WTC11 (cell line): ENCODE measurements around the gene RPL10. TPM values are rescaled to one million over a fixed set of nuclear protein-coding genes. Genes with fewer than 3 reads are reported as not detected.

Experiments used
- CBFB ChIP-seq: sonication (generic); formaldehyde crosslinking; IDR thresholded peaks from 2 replicates; pipeline ENCODE4 v1.8.1; 2022; ENCODE audit warnings: mild to moderate bottlenecking, low read depth, missing genetic modification reagents
- ELF4 ChIP-seq: sonication (generic); formaldehyde crosslinking; IDR thresholded peaks from 2 replicates; pipeline ENCODE4 v1.8.1; 2022; ENCODE audit warnings: low read depth, mild to moderate bottlenecking, moderate library complexity, missing genetic modification reagents
- FOXP1 ChIP-seq: sonication (generic); formaldehyde crosslinking; IDR thresholded peaks from 2 replicates; pipeline ENCODE4 v1.8.0; 2022; ENCODE audit warnings: missing genetic modification reagents, mild to moderate bottlenecking, moderate library complexity, borderline replicate concordance
- GABPB1 ChIP-seq: sonication (generic); formaldehyde crosslinking; IDR thresholded peaks from 2 replicates; pipeline ENCODE4 v1.8.1; 2023; ENCODE audit warnings: mild to moderate bottlenecking, missing genetic modification reagents
- IRF2 ChIP-seq: sonication (generic); formaldehyde crosslinking; IDR thresholded peaks from 2 replicates; pipeline ENCODE4 v1.8.0; 2022; ENCODE audit warnings: low read depth, missing genetic modification reagents, borderline replicate concordance
- KAT7 ChIP-seq: sonication (generic); formaldehyde crosslinking; IDR thresholded peaks from 2 replicates; pipeline ENCODE4 v1.8.1; 2023; ENCODE audit warnings: missing genetic modification reagents, mild to moderate bottlenecking, borderline replicate concordance
- MYBL2 ChIP-seq: sonication (generic); formaldehyde crosslinking; IDR thresholded peaks from 2 replicates; pipeline ENCODE4 v1.8.1; 2023; ENCODE audit warnings: mild to moderate bottlenecking, moderate library complexity, missing genetic modification reagents
- TEAD1 ChIP-seq: sonication (generic); formaldehyde crosslinking; IDR thresholded peaks from 2 replicates; pipeline ENCODE4 v1.8.0; 2022; ENCODE audit warnings: mild to moderate bottlenecking, missing genetic modification reagents
- ZBTB21 ChIP-seq: sonication (generic); formaldehyde crosslinking; IDR thresholded peaks from 2 replicates; pipeline ENCODE4 v1.8.1; 2023; ENCODE audit warnings: mild to moderate bottlenecking, missing genetic modification reagents, borderline replicate concordance
- ZNF671 ChIP-seq: fragments of 250-450 bp; sonication (Bioruptor Pico); IDR thresholded peaks from 2 replicates; pipeline ENCODE4 v1.8.0; 2021; ENCODE audit warnings: mild to moderate bottlenecking
- total RNA-seq: library from RNA; stranded (reverse); gene quantifications from 3 replicates; pipeline ENCODE4 v1.2.3, GENCODE V29; 2021
- TF ChIP-seq, protein P1 (sequence below): sonication (generic); formaldehyde crosslinking; IDR thresholded peaks from 2 replicates; pipeline ENCODE4 v1.8.0; 2022; ENCODE audit warnings: missing genetic modification reagents
- TF ChIP-seq, protein P2 (sequence below): sonication (generic); formaldehyde crosslinking; IDR thresholded peaks from 2 replicates; pipeline ENCODE4 v1.8.1; 2023; ENCODE audit warnings: mild to moderate bottlenecking, missing genetic modification reagents
- TF ChIP-seq, protein P3 (sequence below): fragments of 250-450 bp; sonication (Bioruptor Pico); IDR thresholded peaks from 2 replicates; pipeline ENCODE4 v1.9.0; 2021; ENCODE audit warnings: mild to moderate bottlenecking
- TF ChIP-seq, protein P4 (sequence below): sonication (generic); formaldehyde crosslinking; conservative IDR thresholded peaks from 2 replicates; pipeline ENCODE4 v1.8.1; 2023; ENCODE audit warnings: mild to moderate bottlenecking, low read depth, missing genetic modification reagents, moderate library complexity
- TF ChIP-seq, protein P5 (sequence below): sonication (generic); formaldehyde crosslinking; IDR thresholded peaks from 2 replicates; pipeline ENCODE4 v1.8.0; 2023; ENCODE audit warnings: mild to moderate bottlenecking, missing genetic modification reagents
- TF ChIP-seq, protein P6 (sequence below): sonication (generic); formaldehyde crosslinking; IDR thresholded peaks from 2 replicates; pipeline ENCODE4 v1.8.0; 2023; ENCODE audit warnings: missing genetic modification reagents, mild to moderate bottlenecking, borderline replicate concordance
- TF ChIP-seq, protein P7 (sequence below): fragments of 250-450 bp; sonication (Bioruptor Pico); IDR thresholded peaks from 2 replicates; pipeline ENCODE4 v1.9.0; 2021; ENCODE audit warnings: moderate library complexity, mild to moderate bottlenecking, inconsistent platforms, borderline replicate concordance
- TF ChIP-seq, protein P8 (sequence below): sonication (generic); formaldehyde crosslinking; IDR thresholded peaks from 2 replicates; pipeline ENCODE4 v1.8.1; 2023; ENCODE audit warnings: mild to moderate bottlenecking, moderate library complexity, missing genetic modification reagents

Gene RPL10
- total RNA-seq, 1 experiment from 2014 or later, result 2,241 TPM

DNA sequence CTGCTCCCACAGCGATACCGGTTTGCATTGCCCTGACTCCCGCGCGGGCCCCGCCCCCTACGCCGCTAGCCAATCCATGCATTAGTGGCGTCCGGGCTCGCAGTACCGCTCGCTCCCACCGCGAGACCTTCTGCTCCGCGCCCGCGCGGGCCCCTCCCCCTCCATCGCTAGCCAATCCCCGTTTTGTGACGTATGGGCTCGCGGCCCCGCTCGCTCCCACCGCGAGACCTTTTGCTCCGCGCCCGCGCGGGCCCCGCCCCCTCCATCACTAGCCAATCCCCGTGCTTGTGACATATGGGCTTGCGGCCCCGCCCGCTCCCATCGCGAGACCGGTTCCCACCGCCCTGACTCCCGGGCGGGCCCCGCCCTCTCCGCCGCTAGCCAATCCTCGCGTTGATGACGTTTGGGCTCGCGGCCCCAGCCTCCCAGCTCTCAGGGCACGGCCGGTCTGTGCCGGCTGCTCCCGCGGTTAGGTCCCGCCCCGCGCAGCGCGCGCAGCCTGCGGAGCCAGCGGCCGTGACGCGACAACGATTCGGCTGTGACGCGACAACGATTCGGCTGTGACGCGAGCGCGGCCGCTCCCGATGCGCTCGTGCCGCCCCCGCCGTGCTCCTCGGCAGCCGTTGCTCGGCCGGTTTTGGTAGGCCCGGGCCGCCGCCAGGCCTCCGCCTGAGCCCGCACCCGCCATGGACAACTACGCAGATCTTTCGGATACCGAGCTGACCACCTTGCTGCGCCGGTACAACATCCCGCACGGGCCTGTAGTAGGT, 19.2 kb upstream of the RPL10 start, which contains the start of gene EMD (continued):
- TF ChIP-seq, protein P1, sequence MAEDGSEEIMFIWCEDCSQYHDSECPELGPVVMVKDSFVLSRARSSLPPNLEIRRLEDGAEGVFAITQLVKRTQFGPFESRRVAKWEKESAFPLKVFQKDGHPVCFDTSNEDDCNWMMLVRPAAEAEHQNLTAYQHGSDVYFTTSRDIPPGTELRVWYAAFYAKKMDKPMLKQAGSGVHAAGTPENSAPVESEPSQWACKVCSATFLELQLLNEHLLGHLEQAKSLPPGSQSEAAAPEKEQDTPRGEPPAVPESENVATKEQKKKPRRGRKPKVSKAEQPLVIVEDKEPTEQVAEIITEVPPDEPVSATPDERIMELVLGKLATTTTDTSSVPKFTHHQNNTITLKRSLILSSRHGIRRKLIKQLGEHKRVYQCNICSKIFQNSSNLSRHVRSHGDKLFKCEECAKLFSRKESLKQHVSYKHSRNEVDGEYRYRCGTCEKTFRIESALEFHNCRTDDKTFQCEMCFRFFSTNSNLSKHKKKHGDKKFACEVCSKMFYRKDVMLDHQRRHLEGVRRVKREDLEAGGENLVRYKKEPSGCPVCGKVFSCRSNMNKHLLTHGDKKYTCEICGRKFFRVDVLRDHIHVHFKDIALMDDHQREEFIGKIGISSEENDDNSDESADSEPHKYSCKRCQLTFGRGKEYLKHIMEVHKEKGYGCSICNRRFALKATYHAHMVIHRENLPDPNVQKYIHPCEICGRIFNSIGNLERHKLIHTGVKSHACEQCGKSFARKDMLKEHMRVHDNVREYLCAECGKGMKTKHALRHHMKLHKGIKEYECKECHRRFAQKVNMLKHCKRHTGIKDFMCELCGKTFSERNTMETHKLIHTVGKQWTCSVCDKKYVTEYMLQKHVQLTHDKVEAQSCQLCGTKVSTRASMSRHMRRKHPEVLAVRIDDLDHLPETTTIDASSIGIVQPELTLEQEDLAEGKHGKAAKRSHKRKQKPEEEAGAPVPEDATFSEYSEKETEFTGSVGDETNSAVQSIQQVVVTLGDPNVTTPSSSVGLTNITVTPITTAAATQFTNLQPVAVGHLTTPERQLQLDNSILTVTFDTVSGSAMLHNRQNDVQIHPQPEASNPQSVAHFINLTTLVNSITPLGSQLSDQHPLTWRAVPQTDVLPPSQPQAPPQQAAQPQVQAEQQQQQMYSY (CRISPR knock-in tag), result no peak
- TF ChIP-seq, protein P2, sequence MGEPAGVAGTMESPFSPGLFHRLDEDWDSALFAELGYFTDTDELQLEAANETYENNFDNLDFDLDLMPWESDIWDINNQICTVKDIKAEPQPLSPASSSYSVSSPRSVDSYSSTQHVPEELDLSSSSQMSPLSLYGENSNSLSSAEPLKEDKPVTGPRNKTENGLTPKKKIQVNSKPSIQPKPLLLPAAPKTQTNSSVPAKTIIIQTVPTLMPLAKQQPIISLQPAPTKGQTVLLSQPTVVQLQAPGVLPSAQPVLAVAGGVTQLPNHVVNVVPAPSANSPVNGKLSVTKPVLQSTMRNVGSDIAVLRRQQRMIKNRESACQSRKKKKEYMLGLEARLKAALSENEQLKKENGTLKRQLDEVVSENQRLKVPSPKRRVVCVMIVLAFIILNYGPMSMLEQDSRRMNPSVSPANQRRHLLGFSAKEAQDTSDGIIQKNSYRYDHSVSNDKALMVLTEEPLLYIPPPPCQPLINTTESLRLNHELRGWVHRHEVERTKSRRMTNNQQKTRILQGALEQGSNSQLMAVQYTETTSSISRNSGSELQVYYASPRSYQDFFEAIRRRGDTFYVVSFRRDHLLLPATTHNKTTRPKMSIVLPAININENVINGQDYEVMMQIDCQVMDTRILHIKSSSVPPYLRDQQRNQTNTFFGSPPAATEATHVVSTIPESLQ (CRISPR knock-in tag), result no peak
- TF ChIP-seq, protein P3, sequence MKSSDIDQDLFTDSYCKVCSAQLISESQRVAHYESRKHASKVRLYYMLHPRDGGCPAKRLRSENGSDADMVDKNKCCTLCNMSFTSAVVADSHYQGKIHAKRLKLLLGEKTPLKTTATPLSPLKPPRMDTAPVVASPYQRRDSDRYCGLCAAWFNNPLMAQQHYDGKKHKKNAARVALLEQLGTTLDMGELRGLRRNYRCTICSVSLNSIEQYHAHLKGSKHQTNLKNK (CRISPR knock-in tag), result no peak
- peak; percentile 99 for TF ChIP-seq ZBTB21
- TF ChIP-seq CBFB (CRISPR knock-in tag), result no peak
- no peak for TF ChIP-seq KAT7 (CRISPR knock-in tag)
- TF ChIP-seq FOXP1 (CRISPR knock-in tag), result peak; percentile 69
- TF ChIP-seq, protein P4, sequence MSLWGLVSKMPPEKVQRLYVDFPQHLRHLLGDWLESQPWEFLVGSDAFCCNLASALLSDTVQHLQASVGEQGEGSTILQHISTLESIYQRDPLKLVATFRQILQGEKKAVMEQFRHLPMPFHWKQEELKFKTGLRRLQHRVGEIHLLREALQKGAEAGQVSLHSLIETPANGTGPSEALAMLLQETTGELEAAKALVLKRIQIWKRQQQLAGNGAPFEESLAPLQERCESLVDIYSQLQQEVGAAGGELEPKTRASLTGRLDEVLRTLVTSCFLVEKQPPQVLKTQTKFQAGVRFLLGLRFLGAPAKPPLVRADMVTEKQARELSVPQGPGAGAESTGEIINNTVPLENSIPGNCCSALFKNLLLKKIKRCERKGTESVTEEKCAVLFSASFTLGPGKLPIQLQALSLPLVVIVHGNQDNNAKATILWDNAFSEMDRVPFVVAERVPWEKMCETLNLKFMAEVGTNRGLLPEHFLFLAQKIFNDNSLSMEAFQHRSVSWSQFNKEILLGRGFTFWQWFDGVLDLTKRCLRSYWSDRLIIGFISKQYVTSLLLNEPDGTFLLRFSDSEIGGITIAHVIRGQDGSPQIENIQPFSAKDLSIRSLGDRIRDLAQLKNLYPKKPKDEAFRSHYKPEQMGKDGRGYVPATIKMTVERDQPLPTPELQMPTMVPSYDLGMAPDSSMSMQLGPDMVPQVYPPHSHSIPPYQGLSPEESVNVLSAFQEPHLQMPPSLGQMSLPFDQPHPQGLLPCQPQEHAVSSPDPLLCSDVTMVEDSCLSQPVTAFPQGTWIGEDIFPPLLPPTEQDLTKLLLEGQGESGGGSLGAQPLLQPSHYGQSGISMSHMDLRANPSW, result no peak
- TF ChIP-seq IRF2 (CRISPR knock-in tag), result no peak
- no peak for TF ChIP-seq GABPB1
- TF ChIP-seq, protein P5, sequence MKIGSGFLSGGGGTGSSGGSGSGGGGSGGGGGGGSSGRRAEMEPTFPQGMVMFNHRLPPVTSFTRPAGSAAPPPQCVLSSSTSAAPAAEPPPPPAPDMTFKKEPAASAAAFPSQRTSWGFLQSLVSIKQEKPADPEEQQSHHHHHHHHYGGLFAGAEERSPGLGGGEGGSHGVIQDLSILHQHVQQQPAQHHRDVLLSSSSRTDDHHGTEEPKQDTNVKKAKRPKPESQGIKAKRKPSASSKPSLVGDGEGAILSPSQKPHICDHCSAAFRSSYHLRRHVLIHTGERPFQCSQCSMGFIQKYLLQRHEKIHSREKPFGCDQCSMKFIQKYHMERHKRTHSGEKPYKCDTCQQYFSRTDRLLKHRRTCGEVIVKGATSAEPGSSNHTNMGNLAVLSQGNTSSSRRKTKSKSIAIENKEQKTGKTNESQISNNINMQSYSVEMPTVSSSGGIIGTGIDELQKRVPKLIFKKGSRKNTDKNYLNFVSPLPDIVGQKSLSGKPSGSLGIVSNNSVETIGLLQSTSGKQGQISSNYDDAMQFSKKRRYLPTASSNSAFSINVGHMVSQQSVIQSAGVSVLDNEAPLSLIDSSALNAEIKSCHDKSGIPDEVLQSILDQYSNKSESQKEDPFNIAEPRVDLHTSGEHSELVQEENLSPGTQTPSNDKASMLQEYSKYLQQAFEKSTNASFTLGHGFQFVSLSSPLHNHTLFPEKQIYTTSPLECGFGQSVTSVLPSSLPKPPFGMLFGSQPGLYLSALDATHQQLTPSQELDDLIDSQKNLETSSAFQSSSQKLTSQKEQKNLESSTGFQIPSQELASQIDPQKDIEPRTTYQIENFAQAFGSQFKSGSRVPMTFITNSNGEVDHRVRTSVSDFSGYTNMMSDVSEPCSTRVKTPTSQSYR (CRISPR knock-in tag), result no peak
- no peak for TF ChIP-seq ZNF671 (CRISPR knock-in tag)
- TF ChIP-seq MYBL2 (CRISPR knock-in tag), result peak; percentile 78
- TF ChIP-seq, protein P6, sequence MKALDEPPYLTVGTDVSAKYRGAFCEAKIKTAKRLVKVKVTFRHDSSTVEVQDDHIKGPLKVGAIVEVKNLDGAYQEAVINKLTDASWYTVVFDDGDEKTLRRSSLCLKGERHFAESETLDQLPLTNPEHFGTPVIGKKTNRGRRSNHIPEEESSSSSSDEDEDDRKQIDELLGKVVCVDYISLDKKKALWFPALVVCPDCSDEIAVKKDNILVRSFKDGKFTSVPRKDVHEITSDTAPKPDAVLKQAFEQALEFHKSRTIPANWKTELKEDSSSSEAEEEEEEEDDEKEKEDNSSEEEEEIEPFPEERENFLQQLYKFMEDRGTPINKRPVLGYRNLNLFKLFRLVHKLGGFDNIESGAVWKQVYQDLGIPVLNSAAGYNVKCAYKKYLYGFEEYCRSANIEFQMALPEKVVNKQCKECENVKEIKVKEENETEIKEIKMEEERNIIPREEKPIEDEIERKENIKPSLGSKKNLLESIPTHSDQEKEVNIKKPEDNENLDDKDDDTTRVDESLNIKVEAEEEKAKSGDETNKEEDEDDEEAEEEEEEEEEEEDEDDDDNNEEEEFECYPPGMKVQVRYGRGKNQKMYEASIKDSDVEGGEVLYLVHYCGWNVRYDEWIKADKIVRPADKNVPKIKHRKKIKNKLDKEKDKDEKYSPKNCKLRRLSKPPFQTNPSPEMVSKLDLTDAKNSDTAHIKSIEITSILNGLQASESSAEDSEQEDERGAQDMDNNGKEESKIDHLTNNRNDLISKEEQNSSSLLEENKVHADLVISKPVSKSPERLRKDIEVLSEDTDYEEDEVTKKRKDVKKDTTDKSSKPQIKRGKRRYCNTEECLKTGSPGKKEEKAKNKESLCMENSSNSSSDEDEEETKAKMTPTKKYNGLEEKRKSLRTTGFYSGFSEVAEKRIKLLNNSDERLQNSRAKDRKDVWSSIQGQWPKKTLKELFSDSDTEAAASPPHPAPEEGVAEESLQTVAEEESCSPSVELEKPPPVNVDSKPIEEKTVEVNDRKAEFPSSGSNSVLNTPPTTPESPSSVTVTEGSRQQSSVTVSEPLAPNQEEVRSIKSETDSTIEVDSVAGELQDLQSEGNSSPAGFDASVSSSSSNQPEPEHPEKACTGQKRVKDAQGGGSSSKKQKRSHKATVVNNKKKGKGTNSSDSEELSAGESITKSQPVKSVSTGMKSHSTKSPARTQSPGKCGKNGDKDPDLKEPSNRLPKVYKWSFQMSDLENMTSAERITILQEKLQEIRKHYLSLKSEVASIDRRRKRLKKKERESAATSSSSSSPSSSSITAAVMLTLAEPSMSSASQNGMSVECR (CRISPR knock-in tag), result 0 out of 2 replicates have a peak, but pooled peaks have one; percentile 28
- TF ChIP-seq, protein P7, sequence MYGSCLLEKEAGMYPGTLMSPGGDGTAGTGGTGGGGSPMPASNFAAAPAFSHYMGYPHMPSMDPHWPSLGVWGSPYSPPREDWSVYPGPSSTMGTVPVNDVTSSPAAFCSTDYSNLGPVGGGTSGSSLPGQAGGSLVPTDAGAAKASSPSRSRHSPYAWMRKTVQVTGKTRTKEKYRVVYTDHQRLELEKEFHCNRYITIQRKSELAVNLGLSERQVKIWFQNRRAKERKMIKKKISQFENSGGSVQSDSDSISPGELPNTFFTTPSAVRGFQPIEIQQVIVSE (CRISPR knock-in tag), result no peak
- TF ChIP-seq, protein P8, sequence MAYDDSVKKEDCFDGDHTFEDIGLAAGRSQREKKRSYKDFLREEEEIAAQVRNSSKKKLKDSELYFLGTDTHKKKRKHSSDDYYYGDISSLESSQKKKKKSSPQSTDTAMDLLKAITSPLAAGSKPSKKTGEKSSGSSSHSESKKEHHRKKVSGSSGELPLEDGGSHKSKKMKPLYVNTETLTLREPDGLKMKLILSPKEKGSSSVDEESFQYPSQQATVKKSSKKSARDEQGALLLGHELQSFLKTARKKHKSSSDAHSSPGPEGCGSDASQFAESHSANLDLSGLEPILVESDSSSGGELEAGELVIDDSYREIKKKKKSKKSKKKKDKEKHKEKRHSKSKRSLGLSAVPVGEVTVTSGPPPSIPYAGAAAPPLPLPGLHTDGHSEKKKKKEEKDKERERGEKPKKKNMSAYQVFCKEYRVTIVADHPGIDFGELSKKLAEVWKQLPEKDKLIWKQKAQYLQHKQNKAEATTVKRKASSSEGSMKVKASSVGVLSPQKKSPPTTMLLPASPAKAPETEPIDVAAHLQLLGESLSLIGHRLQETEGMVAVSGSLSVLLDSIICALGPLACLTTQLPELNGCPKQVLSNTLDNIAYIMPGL (CRISPR knock-in tag), result peak; percentile 70; the same call in 1 of the 2 replicates
- no peak for TF ChIP-seq ELF4 (CRISPR knock-in tag)
- no peak for TF ChIP-seq TEAD1 (CRISPR knock-in tag)
